ENCODE measurements around the gene TAF11.

GRCh38 chr6:34859951-34860350 is 27.9 kb downstream of the TAF11 start:
- TF ChIP-seq GATA3 (IDR thresholded peaks at IDR 0.05; ENCODE audit: low read depth, low read length), result no peak
- no peak for TF ChIP-seq GATA2 (IDR thresholded peaks at IDR 0.05; ENCODE audit: low read depth, low read length)
